ENCODE measurements around the gene PIGS.

GRCh38 chr17:28545141-28545503 is 26.2 kb downstream of the PIGS start:
- TF ChIP-seq, protein P1, sequence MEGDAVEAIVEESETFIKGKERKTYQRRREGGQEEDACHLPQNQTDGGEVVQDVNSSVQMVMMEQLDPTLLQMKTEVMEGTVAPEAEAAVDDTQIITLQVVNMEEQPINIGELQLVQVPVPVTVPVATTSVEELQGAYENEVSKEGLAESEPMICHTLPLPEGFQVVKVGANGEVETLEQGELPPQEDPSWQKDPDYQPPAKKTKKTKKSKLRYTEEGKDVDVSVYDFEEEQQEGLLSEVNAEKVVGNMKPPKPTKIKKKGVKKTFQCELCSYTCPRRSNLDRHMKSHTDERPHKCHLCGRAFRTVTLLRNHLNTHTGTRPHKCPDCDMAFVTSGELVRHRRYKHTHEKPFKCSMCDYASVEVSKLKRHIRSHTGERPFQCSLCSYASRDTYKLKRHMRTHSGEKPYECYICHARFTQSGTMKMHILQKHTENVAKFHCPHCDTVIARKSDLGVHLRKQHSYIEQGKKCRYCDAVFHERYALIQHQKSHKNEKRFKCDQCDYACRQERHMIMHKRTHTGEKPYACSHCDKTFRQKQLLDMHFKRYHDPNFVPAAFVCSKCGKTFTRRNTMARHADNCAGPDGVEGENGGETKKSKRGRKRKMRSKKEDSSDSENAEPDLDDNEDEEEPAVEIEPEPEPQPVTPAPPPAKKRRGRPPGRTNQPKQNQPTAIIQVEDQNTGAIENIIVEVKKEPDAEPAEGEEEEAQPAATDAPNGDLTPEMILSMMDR (IDR thresholded peaks at IDR 0.05), result no peak
- TF ChIP-seq POLR2A (IDR thresholded peaks at IDR 0.05), result no peak
